Erythroblast (primary cell): Measurements from ENCODE around the gene ARSB.

ENCODE experiments used
- GATA1 ChIP-seq: IDR thresholded peaks from 2 replicates; pipeline ENCODE4 v1.6.1; 2011; ENCODE audit warnings: low read depth, mild to moderate bottlenecking, control low read depth, low read length, moderate library complexity
- POLR2A ChIP-seq: IDR thresholded peaks from 2 replicates; pipeline ENCODE4 v1.6.1; 2011; ENCODE audit warnings: mild to moderate bottlenecking, low read length

GRCh38 chr5:78751872-78752271, 233.2 kb downstream of the ARSB start:
- TF ChIP-seq POLR2A (no peak), GATA1 (no peak)
